Peyer's patch (tissue), 4 donors: ENCODE data around the gene MDN1.

Experiments used
- CTCF ChIP-seq, 6 experiments: fragments of 450-650 bp in 4 of 6; fragments of 200-600 bp in 2 of 6; sonication (generic) in 1 of 6; IDR thresholded peaks; one replicate each; pipeline ENCODE4 v1.5.1; 2017 to 2019; ENCODE audit warnings: antibody characterized with exemption in 6 of 6, mild to moderate bottlenecking in 3 of 6, moderate library complexity in 1 of 6
- POLR2A ChIP-seq, 2 donors: fragments of 450-650 bp; IDR thresholded peaks; one replicate each; pipeline ENCODE4 v1.5.1; 2017; ENCODE audit warnings: antibody characterized with exemption in 2 of 2, mild to moderate bottlenecking in 2 of 2, moderate library complexity in 2 of 2

GRCh38 chr6:89758830-89759229 is 60.8 kb downstream of the MDN1 start:
- TF ChIP-seq CTCF (IDR thresholded peaks at IDR 0.05) (no peak), POLR2A (IDR thresholded peaks at IDR 0.05) (no peak)
